GM06990 (cell line): ENCODE measurements around the gene ARHGEF1.

Source experiments
- DNase-seq: peaks from one replicate; pipeline ENCODE4 v3.0.0-alpha.2; 2011; ENCODE audit not compliant: insufficient read length; ENCODE audit errors: extremely low read depth
- H3K27me3 ChIP-seq: replicated peaks from 2 replicates; pipeline ENCODE4 v1.6.0; 2011; ENCODE audit warnings: low read length; ENCODE audit not compliant: control insufficient read depth, insufficient read depth
- H3K36me3 ChIP-seq: 2 replicates; pipeline ENCODE4 v1.5.1; 2011; ENCODE audit warnings: low read length; ENCODE audit not compliant: control insufficient read depth, insufficient read depth
- H3K4me3 ChIP-seq: replicated peaks from 2 replicates; pipeline ENCODE4 v1.5.1; 2011; ENCODE audit warnings: low read depth, mild to moderate bottlenecking, control low read depth, low read length
- TF ChIP-seq, protein P1 (sequence below): IDR thresholded peaks from 2 replicates; pipeline ENCODE4 v1.5.1; 2011; ENCODE audit warnings: low read length, control low read depth, mild to moderate bottlenecking, inconsistent platforms; ENCODE audit not compliant: insufficient read depth, poor library complexity, severe bottlenecking

The ARHGEF1 gene

DNA sequence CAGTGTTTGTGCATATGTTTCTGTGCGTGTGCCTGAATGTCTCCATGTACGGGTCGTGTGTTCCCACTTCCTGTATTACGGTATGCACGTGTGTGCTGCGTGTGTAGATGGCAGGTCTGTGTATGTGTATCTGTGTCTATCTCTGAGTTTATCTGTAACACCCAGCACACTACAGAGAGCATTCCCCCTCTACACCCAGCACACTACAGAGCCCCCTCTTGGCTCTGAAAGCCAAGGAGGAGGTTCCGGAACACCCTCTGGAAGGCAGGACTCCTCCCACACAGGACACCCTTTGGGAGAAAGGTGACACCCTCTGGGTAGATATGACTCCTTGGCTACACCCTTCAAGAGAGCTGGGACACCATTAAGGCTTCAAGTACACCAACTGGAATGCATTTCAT lies 47.3 kb downstream of the ARHGEF1 start:
- H3K4me3 ChIP-seq = no peak overlapping the region
- peaks cover 7% of the 10 kb centered on the region for H3K27me3 ChIP-seq
- TF ChIP-seq, protein P1, sequence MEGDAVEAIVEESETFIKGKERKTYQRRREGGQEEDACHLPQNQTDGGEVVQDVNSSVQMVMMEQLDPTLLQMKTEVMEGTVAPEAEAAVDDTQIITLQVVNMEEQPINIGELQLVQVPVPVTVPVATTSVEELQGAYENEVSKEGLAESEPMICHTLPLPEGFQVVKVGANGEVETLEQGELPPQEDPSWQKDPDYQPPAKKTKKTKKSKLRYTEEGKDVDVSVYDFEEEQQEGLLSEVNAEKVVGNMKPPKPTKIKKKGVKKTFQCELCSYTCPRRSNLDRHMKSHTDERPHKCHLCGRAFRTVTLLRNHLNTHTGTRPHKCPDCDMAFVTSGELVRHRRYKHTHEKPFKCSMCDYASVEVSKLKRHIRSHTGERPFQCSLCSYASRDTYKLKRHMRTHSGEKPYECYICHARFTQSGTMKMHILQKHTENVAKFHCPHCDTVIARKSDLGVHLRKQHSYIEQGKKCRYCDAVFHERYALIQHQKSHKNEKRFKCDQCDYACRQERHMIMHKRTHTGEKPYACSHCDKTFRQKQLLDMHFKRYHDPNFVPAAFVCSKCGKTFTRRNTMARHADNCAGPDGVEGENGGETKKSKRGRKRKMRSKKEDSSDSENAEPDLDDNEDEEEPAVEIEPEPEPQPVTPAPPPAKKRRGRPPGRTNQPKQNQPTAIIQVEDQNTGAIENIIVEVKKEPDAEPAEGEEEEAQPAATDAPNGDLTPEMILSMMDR = no peak
- H3K36me3 ChIP-seq = no peaks in the 10 kb centered on the region
- DNase-seq = no peak

DNA sequence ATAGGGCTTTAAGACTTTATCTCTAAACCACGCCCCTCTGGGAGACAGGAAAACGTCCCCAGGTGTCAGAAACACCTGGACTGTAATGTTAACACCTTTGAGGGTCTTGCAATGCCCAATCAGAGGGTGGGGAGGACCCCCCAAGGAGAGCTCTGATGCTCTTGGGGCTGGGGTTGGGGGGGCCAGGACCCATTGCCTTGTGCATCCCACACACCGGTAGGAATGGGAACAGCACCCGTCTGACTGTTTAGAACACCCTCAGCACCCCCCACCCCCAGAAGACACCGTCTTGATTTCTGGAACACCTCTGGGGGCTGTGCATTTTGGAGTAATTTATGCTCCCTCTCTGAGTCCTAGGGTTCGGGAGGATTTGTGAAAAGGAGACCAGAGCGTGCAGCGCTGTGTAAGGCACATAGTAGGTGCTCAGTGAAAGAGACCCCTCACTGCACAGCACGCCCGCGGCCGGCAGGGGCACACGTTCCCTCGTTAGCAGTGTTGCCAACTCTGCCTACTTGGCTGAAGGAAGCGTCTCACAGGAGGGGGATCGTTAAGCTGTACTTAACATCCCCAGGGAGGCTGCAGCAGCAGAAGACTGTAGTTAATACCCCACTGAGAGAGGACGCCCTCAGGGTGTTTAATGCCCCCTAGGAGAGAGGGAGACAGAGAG lies 48.1 kb downstream of the ARHGEF1 start:
- H3K4me3 ChIP-seq = no peak overlapping the region
- no peak for DNase-seq
- H3K27me3 ChIP-seq = peaks cover 7% of the 10 kb centered on the region
- TF ChIP-seq, protein P1 = peak; percentile 62
- H3K36me3 ChIP-seq = no peaks in the 10 kb centered on the region

DNA sequence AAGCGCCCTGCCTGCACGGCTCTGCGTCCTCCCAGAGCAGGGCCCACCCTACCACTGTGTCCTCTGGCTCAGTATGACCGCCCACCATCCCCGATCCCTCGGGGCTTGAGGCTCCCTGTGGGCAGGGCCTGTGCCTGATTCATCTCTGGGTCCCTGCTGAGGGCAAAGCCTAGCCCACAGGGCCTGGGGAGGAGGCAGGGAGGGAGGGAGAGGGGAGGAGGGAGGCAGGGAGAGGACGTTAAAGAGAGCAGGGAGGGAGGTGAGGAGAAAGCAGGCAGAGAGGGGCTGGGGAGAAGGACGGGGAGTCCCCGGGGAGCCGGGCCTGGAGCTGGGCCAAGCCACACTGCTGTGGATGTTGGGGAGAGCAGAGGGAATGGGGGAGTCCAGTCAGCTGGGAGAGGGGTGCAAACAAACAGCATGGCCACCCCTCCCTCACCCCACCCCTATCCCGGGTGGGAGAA lies 49.3 kb downstream of the ARHGEF1 start:
- TF ChIP-seq, protein P1 = no peak
- no peak for DNase-seq
- Histone ChIP-seq H3K4me3 (no peak overlapping the region), H3K36me3 (no peaks in the 10 kb centered on the region), H3K27me3 (peaks cover 7% of the 10 kb centered on the region)

DNA sequence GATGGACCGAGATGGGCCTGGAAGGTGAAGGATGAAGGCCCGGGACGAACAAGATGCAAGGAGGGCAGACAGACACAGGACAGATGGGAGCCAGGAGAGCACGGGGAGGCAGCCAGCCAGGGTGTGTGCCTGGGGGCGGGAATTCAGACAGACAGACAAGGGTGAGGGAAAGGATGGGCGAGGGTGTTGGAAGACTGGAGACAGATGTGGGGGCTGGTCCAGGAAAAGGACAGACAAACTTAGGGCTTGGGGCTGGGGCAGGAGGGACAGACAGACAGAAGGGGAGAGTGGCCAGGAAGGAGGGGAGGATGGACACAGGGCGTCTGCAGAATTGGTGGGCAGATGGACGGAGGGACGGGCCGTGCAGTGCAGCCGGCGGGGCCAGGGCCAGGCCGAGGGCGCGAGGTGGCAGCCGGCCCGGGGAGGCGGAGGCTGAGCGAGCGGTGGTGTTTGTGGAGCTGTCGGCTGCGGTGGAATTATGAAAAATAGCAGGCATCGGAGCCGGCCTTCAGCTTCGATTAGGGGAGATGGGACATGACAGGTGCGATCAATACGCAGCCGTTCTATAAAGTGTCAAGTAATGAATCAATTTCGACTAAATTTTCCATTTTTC lies 49.8 kb downstream of the ARHGEF1 start:
- no peak for DNase-seq
- peaks cover 7% of the 10 kb centered on the region for H3K27me3 ChIP-seq
- no peaks in the 10 kb centered on the region for H3K36me3 ChIP-seq
- H3K4me3 ChIP-seq = no peak overlapping the region
- TF ChIP-seq, protein P1 = no peak

DNA sequence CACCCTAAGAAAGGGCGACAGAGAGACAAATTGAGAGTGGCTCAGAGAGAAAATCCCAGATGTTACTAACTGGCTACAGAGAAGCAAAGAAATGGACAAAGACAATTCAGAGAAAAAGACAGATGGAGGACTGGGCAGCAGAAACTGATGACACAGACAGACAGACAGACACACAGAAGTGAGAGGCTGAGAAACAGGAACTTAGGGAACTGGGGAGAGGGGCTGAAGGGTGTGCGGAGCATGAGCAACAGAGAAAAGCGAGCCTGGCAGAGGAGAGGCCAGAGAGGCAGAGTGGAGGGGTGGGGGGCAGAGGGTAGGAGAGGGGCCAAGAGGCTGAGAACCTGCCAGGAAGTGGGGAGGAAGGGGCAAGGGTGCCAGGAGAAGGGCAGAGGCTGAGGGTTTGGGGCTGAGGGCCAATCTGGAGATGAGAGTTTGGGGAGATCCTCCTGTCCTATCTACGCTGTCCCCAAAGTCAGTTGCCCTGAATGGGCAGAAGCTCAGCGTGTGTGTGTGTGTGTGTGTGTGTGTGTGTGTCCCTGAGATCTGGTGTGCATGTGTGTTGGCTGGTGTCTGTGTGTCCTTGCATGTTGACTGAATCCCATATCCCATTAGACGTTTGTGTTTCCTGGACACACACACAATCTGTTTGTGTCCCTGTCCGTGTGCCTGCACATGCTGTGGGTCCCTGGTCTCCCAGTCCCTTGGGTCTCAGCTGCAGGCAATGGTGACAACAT lies 50.9 kb downstream of the ARHGEF1 start:
- H3K27me3 ChIP-seq = peaks cover 7% of the 10 kb centered on the region
- no peak overlapping the region for H3K4me3 ChIP-seq
- no peak for DNase-seq
- TF ChIP-seq, protein P1 = no peak
- no peaks in the 10 kb centered on the region for H3K36me3 ChIP-seq
